Left cardiac atrium (tissue), 4 donors: ENCODE results near the gene FBXO11. TPM values are rescaled to one million over a fixed set of nuclear protein-coding genes. Genes with fewer than 3 reads are reported as not detected.

Experiments
- ATAC-seq, 2 donors: fragments of 200-7000 bp; cut with Tn5 transposase; one replicate each; pipeline ENCODE4 v1.9.1; 2020; ENCODE audit warnings: mild to moderate bottlenecking in 2 of 2, moderate library complexity in 2 of 2
- DNase-seq: peaks from one replicate; pipeline ENCODE4 v3.0.0-alpha.2; 2020
- intact Hi-C, 2 donors: fragments of 100-400 bp; cut with DNase I; formaldehyde crosslinking; loops; one replicate each; pipeline versions ENCODE4 v1.14.1 to v1.15.1; 2022 to 2023
- total RNA-seq, 2 donors: library from RNA; stranded (reverse); fragmentation: NEBNext Ultra II Directional; extraction: Animal tissue kit (Norgen Biotek cat#: 25700); gene quantifications; one replicate each; pipeline ENCODE4 v1.2.1, GENCODE V29; 2021
- donor health status: DM: no; HTN: yes; CAD: no.
- donor health status: DM: no; HTN: yes; CAD: no; lungs with severe emphysema.
- donor health status: DM: yes; HTN: yes; CAD: no.
- donor health status: Dilated cardiomyopathy.

Gene FBXO11
- total RNA-seq, 2 donors from 2014 or later: 42.9 to 48.5 TPM

DNA sequence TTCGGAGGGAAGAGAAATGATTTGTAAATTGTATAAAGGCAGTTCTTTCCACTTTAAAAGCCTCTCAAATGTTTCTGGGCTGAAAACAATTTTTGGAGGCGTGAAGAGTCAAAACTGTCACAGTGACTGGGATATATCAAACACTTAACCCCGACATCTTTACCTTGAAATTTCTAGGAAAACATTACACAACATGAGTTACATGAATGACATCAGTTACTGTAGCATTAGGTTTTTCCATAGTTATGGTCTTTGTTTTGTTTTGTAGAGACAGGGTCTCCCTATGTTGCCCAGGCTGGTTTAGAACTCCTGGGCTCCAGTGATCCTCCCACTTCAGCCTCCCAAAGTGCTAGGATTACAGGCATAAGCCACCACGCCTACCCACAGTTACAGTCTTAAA, 97.7 kb downstream of the FBXO11 start:
- ATAC-seq: no peak
- no peak for DNase-seq
- intact Hi-C loops: loop anchor here in 1 of 2 donors (10.0 kb wide), 1 partner anchor 96 kb away; the partner anchor contains the start of gene FBXO11

DNA sequence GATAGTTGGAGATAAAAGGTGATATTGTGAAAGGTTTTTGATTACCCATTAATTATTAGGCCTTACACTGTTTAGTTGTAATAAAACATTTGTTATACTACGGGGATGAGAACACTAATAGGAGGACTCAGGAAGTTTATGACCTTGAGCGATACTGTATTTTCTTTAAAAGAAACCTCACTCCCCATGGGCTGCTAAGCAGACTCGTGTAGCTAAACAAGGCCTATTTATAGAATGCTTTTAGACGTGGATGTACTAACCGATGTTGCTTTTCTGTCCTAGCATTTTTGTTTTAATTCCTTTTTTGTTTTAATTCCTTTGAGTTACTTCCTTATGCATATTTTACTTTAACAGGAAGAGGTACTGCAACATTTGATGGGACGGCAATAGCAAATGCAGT, 100.4 kb downstream of the FBXO11 start:
- intact Hi-C loops: loop anchor here in 1 of 2 donors (10.0 kb wide), 1 partner anchor 99 kb away; the partner anchor contains the start of gene FBXO11
- ATAC-seq: no peak
- DNase-seq: no peak

- no peak for ATAC-seq
- intact Hi-C loops: loop anchor here in 1 of 2 donors (10.0 kb wide), 1 partner anchor 101 kb away; the partner anchor contains the start of gene FBXO11
- no peak for DNase-seq
Measured at GRCh38 chr2:47803770-47804169, 102.5 kb downstream of the FBXO11 start.

- no peak for ATAC-seq
- intact Hi-C loops: loop anchor here in 1 of 2 donors (10.0 kb wide), 1 partner anchor 101 kb away; the partner anchor contains the start of gene FBXO11
Measured at GRCh38 chr2:47803363-47803762, 102.9 kb downstream of the FBXO11 start.

GRCh38 chr2:47801118-47801517, 105.2 kb downstream of the FBXO11 start:
- no peak for DNase-seq
- no peak for ATAC-seq
- intact Hi-C loops: loop anchor here in 1 of 2 donors (10.0 kb wide), 1 partner anchor 104 kb away; the partner anchor contains the start of gene FBXO11

More at GRCh38 chr2:47803363-47803762, 102.9 kb downstream of the FBXO11 start:
- no peak for DNase-seq

- intact Hi-C loops: no loop called here
- DNase-seq (no peak), ATAC-seq (no peak)
Measured at GRCh38 chr2:47799031-47799609, 107.2 kb downstream of the FBXO11 start.

DNA sequence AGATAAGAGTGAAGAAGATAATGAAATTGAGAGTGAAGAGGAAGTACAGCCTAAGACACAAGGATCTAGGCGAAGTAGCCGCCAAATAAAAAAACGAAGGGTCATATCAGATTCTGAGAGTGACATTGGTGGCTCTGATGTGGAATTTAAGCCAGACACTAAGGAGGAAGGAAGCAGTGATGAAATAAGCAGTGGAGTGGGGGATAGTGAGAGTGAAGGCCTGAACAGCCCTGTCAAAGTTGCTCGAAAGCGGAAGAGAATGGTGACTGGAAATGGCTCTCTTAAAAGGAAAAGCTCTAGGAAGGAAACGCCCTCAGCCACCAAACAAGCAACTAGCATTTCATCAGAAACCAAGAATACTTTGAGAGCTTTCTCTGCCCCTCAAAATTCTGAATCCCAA, 107.7 kb downstream of the FBXO11 start:
- DNase-seq (no peak), ATAC-seq (peak in 1 of 2 donors; percentile 60)
- intact Hi-C loops: no loop called here

GRCh38 chr2:47796090-47796697, 110.1 kb downstream of the FBXO11 start:
- intact Hi-C loops: no loop called here
- DNase-seq (no peak), ATAC-seq (no peak)

GRCh38 chr2:47785986-47786385, 120.3 kb downstream of the FBXO11 start:
- intact Hi-C loops: loop anchor here (10.0 kb wide), 2 partner anchors 119 to 319 kb away; partner anchors contain the start of gene FBXO11 (in 1 of the 2)
- ATAC-seq: no peak
- DNase-seq: no peak

DNA sequence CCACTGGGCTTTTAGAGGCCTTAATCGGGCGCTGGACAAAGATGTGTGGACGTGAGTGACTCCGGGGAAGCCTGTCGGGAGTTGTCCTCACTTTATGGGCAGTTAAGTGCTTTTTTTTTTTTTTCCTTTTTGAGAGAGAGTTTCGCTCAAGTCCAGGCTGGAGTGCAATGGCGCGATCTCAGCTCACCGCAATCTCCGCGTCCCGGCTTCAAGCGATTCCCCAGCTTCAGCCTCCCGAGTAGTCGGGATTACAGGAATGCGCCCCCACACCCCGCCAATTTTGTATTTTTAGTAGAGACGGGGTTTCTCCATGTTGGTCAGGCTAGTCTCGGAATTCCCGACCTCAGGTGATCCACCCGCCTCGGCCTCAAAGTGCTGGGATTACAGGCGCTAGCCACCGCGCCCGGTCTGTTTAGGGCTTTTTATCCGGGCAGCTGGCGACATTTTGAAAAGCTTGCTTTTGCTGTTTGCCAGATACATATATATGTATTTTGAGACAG, 121.9 kb downstream of the FBXO11 start:
- ATAC-seq (no peak), DNase-seq (no peak)
- intact Hi-C loops: loop anchor here (10.0 kb wide), 2 partner anchors 120 to 320 kb away; partner anchors contain the start of gene FBXO11 (in 1 of the 2)

DNA sequence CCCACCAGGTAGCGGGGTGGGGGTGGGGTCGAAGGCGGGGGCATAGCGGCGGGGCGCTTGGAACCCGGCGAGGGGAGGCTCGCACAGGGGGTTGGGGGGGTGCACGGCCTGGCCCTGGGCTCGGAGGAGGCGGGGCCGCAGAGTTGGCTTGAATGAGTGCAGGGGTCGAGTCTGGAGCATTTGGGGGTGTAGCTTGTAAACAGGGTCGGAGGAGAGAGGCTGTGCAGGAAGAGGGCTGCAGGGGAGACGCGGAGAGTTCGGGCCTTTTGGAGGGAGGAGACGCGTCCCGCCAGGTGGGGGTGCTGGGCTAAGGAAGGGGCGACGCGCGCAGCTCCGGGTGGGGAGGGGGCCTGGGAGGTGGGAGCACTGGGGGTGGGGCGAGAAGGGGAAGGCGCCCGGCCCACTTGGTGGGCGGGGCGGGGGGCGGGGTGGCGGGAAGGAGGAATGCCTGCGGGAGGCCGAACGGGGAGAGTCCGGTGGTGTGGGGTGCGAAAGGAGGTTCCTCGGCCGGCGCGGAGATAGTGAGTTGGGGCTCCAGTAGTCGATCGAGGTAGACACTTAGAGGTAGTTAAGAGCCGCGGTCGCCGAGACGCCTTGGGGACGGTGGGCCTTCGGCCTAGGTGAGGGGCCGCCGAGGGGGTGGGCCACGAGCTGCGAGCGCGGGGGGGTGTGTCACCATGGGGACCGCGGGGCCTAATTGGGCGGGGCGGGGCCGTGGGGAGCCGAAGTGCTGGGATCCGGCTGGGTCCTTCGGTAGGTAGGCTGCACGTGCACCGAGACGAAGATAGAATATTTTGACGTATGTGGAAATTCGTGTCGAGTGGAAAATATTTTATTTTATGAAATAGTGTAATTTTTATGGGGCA, 122.6 kb downstream of the FBXO11 start:
- intact Hi-C loops: loop anchor here (10.0 kb wide), 2 partner anchors 121 to 321 kb away; partner anchors contain the start of gene FBXO11 (in 1 of the 2)
- DNase-seq: peak; percentile 72
- ATAC-seq: peak; percentile 48 to 59

GRCh38 chr2:47782671-47783485, 123.4 kb downstream of the FBXO11 start, which contains the start of gene MSH6:
Gene MSH6 (plus strand): TSS chr2:47783145. CDS start chr2:47783234, 89 bp downstream.
- DNase-seq (peak; percentile 90), ATAC-seq (peak; percentile 98)
- intact Hi-C loops: loop anchor here (10.0 kb wide), 2 partner anchors 122 to 322 kb away; partner anchors contain the start of gene FBXO11 (in 1 of the 2)

- intact Hi-C loops: loop anchor here (10.0 kb wide), 2 partner anchors 122 to 322 kb away; partner anchors contain the start of gene FBXO11 (in 1 of the 2)
- no peak for DNase-seq
- no peak for ATAC-seq
Measured at GRCh38 chr2:47782381-47782670, 124.0 kb downstream of the FBXO11 start.

GRCh38 chr2:47779426-47779790, 126.9 kb downstream of the FBXO11 start:
- no peak for DNase-seq
- ATAC-seq: no peak
- intact Hi-C loops: no loop called here

- intact Hi-C loops: no loop called here
- ATAC-seq: no peak
- DNase-seq: no peak
Measured at GRCh38 chr2:47778698-47779425, 127.4 kb downstream of the FBXO11 start.

GRCh38 chr2:47777277-47777937, 128.9 kb downstream of the FBXO11 start:
- DNase-seq: no peak
- no peak for ATAC-seq
- intact Hi-C loops: no loop called here

- ATAC-seq: no peak
- DNase-seq: no peak
- intact Hi-C loops: no loop called here
Measured at GRCh38 chr2:47774567-47774966, 131.7 kb downstream of the FBXO11 start.
